ENCODE data around the gene MYO1E.

GRCh38 chr15:59243622-59244021, 129.0 kb downstream of the MYO1E start:
- TF ChIP-seq RAD21 (IDR thresholded peaks at IDR 0.05 in 1 of 2, conservative IDR thresholded peaks at IDR 0.05 in 1 of 2; ENCODE audit: low read depth in 2 of 2, low read length in 2 of 2): no peak
- TF ChIP-seq CTCF (IDR thresholded peaks at IDR 0.05; ENCODE audit: control extremely low read depth in 1 of 3, insufficient read depth in 1 of 3, low read depth in 1 of 3, low read length in 3 of 3): no peak
- TF ChIP-seq EZH2 (IDR thresholded peaks at IDR 0.05; ENCODE audit: low read depth, low read length, severe bottlenecking): no peak
- TF ChIP-seq E2F6 (IDR thresholded peaks at IDR 0.05): no peak
- no peak for TF ChIP-seq HDAC2 (IDR thresholded peaks at IDR 0.05; ENCODE audit: borderline replicate concordance in 1 of 2, low read depth in 2 of 2, low read length in 2 of 2)
- TF ChIP-seq JUN (IDR thresholded peaks at IDR 0.05; ENCODE audit: low read depth, low read length): no peak
- no peak for TF ChIP-seq POLR2AphosphoS5 (IDR thresholded peaks at IDR 0.05; ENCODE audit: low read depth, low read length)
- no peak for TF ChIP-seq EP300 (IDR thresholded peaks at IDR 0.05; ENCODE audit: borderline replicate concordance in 1 of 2, low read depth in 2 of 2, low read length in 2 of 2)
- no peak for TF ChIP-seq TAF1 (IDR thresholded peaks at IDR 0.05; ENCODE audit: low read depth, low read length)
